Activated T-cell treated with anti-CD3 and anti-CD28 coated beads, Interleukin-2, amount 50 U/mL, for 24 hours (primary cell): ENCODE data around the gene EXD3.

ENCODE experiments used
- DNase-seq: peaks from one replicate; pipeline ENCODE4 v3.0.0-alpha.2; 2020
- H3K27ac Mint-ChIP-seq: 2 replicates; pipeline ENCODE4 v1.8.0; 2020; ENCODE audit warnings: mild to moderate bottlenecking, mixed read lengths
- H3K27me3 Mint-ChIP-seq: 2 replicates; pipeline ENCODE4 v1.8.0; 2020; ENCODE audit warnings: mixed read lengths
- H3K36me3 Mint-ChIP-seq: 2 replicates; pipeline ENCODE4 v1.8.0; 2020; ENCODE audit warnings: low read depth, mixed read lengths
- H3K4me1 Mint-ChIP-seq: 2 replicates; pipeline ENCODE4 v1.8.0; 2020; ENCODE audit warnings: low read depth, mixed read lengths
- H3K4me3 Mint-ChIP-seq: 2 replicates; pipeline ENCODE4 v1.8.0; 2020; ENCODE audit warnings: mild to moderate bottlenecking, moderate library complexity, mixed read lengths
- H3K9me3 Mint-ChIP-seq: 2 replicates; pipeline ENCODE4 v1.8.0; 2020; ENCODE audit warnings: mixed read lengths

The EXD3 gene

GRCh38 chr9:137369911-137370764, 52.8 kb downstream of the EXD3 start:
- no peak overlapping the region for H3K4me3 Mint-ChIP-seq
- H3K9me3 Mint-ChIP-seq = no peaks in the 10 kb centered on the region
- no peaks in the 10 kb centered on the region for H3K27me3 Mint-ChIP-seq
- no peaks in the 10 kb centered on the region for H3K4me1 Mint-ChIP-seq
- no peak for DNase-seq
- no peak overlapping the region for H3K27ac Mint-ChIP-seq
- no peaks in the 10 kb centered on the region for H3K36me3 Mint-ChIP-seq

GRCh38 chr9:137369061-137369787, 53.7 kb downstream of the EXD3 start:
- H3K27me3 Mint-ChIP-seq = no peaks in the 10 kb centered on the region
- H3K36me3 Mint-ChIP-seq = no peaks in the 10 kb centered on the region
- H3K27ac Mint-ChIP-seq = no peak overlapping the region
- no peaks in the 10 kb centered on the region for H3K4me1 Mint-ChIP-seq
- no peak for DNase-seq
- H3K4me3 Mint-ChIP-seq = no peak overlapping the region
- no peaks in the 10 kb centered on the region for H3K9me3 Mint-ChIP-seq

GRCh38 chr9:137368431-137369035, 54.4 kb downstream of the EXD3 start:
- peaks cover 2% of the 10 kb centered on the region for H3K9me3 Mint-ChIP-seq
- no peaks in the 10 kb centered on the region for H3K36me3 Mint-ChIP-seq
- no peak for DNase-seq
- H3K4me3 Mint-ChIP-seq = no peak overlapping the region
- H3K27ac Mint-ChIP-seq = no peak overlapping the region
- no peaks in the 10 kb centered on the region for H3K4me1 Mint-ChIP-seq
- H3K27me3 Mint-ChIP-seq = no peaks in the 10 kb centered on the region

- no peaks in the 10 kb centered on the region for H3K4me1 Mint-ChIP-seq
- H3K27ac Mint-ChIP-seq = no peak overlapping the region
- H3K9me3 Mint-ChIP-seq = peaks cover 2% of the 10 kb centered on the region
- no peak overlapping the region for H3K4me3 Mint-ChIP-seq
- no peaks in the 10 kb centered on the region for H3K36me3 Mint-ChIP-seq
- DNase-seq = no peak
- H3K27me3 Mint-ChIP-seq = no peaks in the 10 kb centered on the region
These were observed 55.2 kb downstream of the EXD3 start for GRCh38 chr9:137367506-137368430.

GRCh38 chr9:137366891-137367381, 56.0 kb downstream of the EXD3 start:
- Mint-ChIP-seq H3K27me3 (no peaks in the 10 kb centered on the region), H3K9me3 (peaks cover 2% of the 10 kb centered on the region), H3K27ac (no peak overlapping the region), H3K4me1 (no peaks in the 10 kb centered on the region), H3K36me3 (no peaks in the 10 kb centered on the region), H3K4me3 (no peak overlapping the region)
- no peak for DNase-seq

GRCh38 chr9:137366445-137366810, 56.5 kb downstream of the EXD3 start:
- Mint-ChIP-seq H3K36me3 (no peaks in the 10 kb centered on the region), H3K27ac (no peak overlapping the region), H3K9me3 (peaks cover 2% of the 10 kb centered on the region), H3K4me3 (no peak overlapping the region), H3K4me1 (no peaks in the 10 kb centered on the region), H3K27me3 (no peaks in the 10 kb centered on the region)
- DNase-seq = no peak

- Mint-ChIP-seq H3K9me3 (peaks cover 2% of the 10 kb centered on the region), H3K27ac (no peak overlapping the region), H3K36me3 (no peaks in the 10 kb centered on the region), H3K4me1 (no peaks in the 10 kb centered on the region), H3K27me3 (no peaks in the 10 kb centered on the region), H3K4me3 (no peak overlapping the region)
- DNase-seq = no peak
These were observed 57.2 kb downstream of the EXD3 start for GRCh38 chr9:137365552-137366444.

GRCh38 chr9:137365056-137365455, 57.9 kb downstream of the EXD3 start:
- H3K36me3 Mint-ChIP-seq = no peaks in the 10 kb centered on the region
- no peak overlapping the region for H3K4me3 Mint-ChIP-seq
- no peaks in the 10 kb centered on the region for H3K27me3 Mint-ChIP-seq
- no peak overlapping the region for H3K27ac Mint-ChIP-seq
- no peak for DNase-seq
- H3K9me3 Mint-ChIP-seq = peaks cover 2% of the 10 kb centered on the region
- H3K4me1 Mint-ChIP-seq = no peaks in the 10 kb centered on the region

- Mint-ChIP-seq H3K9me3 (peaks cover 19% of the 10 kb centered on the region), H3K4me3 (no peak overlapping the region), H3K27ac (no peak overlapping the region), H3K4me1 (no peaks in the 10 kb centered on the region), H3K27me3 (no peaks in the 10 kb centered on the region), H3K36me3 (no peaks in the 10 kb centered on the region)
- no peak for DNase-seq
These were observed 63.1 kb downstream of the EXD3 start for GRCh38 chr9:137359850-137360249.

GRCh38 chr9:137358126-137358525, 64.8 kb downstream of the EXD3 start:
- Mint-ChIP-seq H3K9me3 (peaks cover 17% of the 10 kb centered on the region), H3K4me1 (no peaks in the 10 kb centered on the region), H3K4me3 (no peak overlapping the region), H3K27me3 (no peaks in the 10 kb centered on the region), H3K27ac (no peak overlapping the region), H3K36me3 (no peaks in the 10 kb centered on the region)
- DNase-seq = no peak

GRCh38 chr9:137357166-137357565, 65.8 kb downstream of the EXD3 start:
- DNase-seq = no peak
- Mint-ChIP-seq H3K4me3 (no peak overlapping the region), H3K36me3 (no peaks in the 10 kb centered on the region), H3K27me3 (no peaks in the 10 kb centered on the region), H3K27ac (no peak overlapping the region), H3K9me3 (peaks cover 17% of the 10 kb centered on the region), H3K4me1 (no peaks in the 10 kb centered on the region)

- Mint-ChIP-seq H3K4me1 (no peaks in the 10 kb centered on the region), H3K36me3 (no peaks in the 10 kb centered on the region), H3K27me3 (no peaks in the 10 kb centered on the region), H3K9me3 (peaks cover 17% of the 10 kb centered on the region), H3K4me3 (no peak overlapping the region), H3K27ac (no peak overlapping the region)
- no peak for DNase-seq
These were observed 67.1 kb downstream of the EXD3 start for GRCh38 chr9:137355761-137356365.
